Mesendoderm (in vitro differentiated cells): Measurements from ENCODE around the gene PERCC1.

Experiments
- DNase-seq: peaks from one replicate; pipeline ENCODE4 v3.0.0; 2013
- H2AK5ac ChIP-seq: 2 replicates; pipeline ENCODE4 v1.6.1; 2013; ENCODE audit warnings: low read length, inconsistent platforms
- H2BK120ac ChIP-seq: 2 replicates; pipeline ENCODE4 v1.6.1; 2013; ENCODE audit warnings: low read depth, mild to moderate bottlenecking, low read length, moderate library complexity, mixed read lengths
- H2BK15ac ChIP-seq: replicated peaks from 2 replicates; pipeline ENCODE4 v1.6.1; 2013; ENCODE audit warnings: low read depth, mild to moderate bottlenecking, moderate library complexity
- H2BK5ac ChIP-seq: 2 replicates; pipeline ENCODE4 v1.6.1; 2013; ENCODE audit warnings: low read length, inconsistent platforms
- H3K18ac ChIP-seq: 2 replicates; pipeline ENCODE4 v1.6.1; 2013; ENCODE audit warnings: mild to moderate bottlenecking, low read length, mixed read lengths
- H3K23ac ChIP-seq: one replicate; pipeline ENCODE4 v1.6.1; 2013; ENCODE audit warnings: low read length
- H3K27ac ChIP-seq: 2 replicates; pipeline ENCODE4 v1.5.1; 2013; ENCODE audit warnings: low read depth, mild to moderate bottlenecking, inconsistent platforms, low read length, moderate library complexity
- H3K27me3 ChIP-seq: 2 replicates; pipeline ENCODE4 v1.6.1; 2013; ENCODE audit warnings: low read length, control low read depth, mild to moderate bottlenecking, inconsistent platforms; ENCODE audit not compliant: insufficient read depth, poor library complexity
- H3K36me3 ChIP-seq: 2 replicates; pipeline ENCODE4 v1.6.1; 2013; ENCODE audit warnings: low read length, inconsistent platforms; ENCODE audit not compliant: control insufficient read depth, insufficient read depth
- H3K4ac ChIP-seq: one replicate; pipeline ENCODE4 v1.6.1; 2013; ENCODE audit warnings: low read depth, mild to moderate bottlenecking, low read length, moderate library complexity
- H3K4me1 ChIP-seq: 2 replicates; pipeline ENCODE4 v1.6.1; 2013; ENCODE audit warnings: low read depth, low read length, inconsistent platforms; ENCODE audit not compliant: control insufficient read depth
- H3K4me2 ChIP-seq: 2 replicates; pipeline ENCODE4 v1.6.1; 2013; ENCODE audit warnings: low read length
- H3K4me3 ChIP-seq: 2 replicates; pipeline ENCODE4 v1.5.1; 2013; ENCODE audit warnings: mild to moderate bottlenecking, low read length
- H3K56ac ChIP-seq: one replicate; pipeline ENCODE4 v1.6.1; 2013; ENCODE audit warnings: low read length
- H3K79me1 ChIP-seq: 2 replicates; pipeline ENCODE4 v1.6.1; 2013; ENCODE audit warnings: low read length, inconsistent platforms
- H3K79me2 ChIP-seq: 2 replicates; pipeline ENCODE4 v1.6.1; 2013; ENCODE audit warnings: mild to moderate bottlenecking, low read length; ENCODE audit not compliant: control insufficient read depth, insufficient read depth
- H3K9ac ChIP-seq: 2 replicates; pipeline ENCODE4 v1.6.1; 2013; ENCODE audit warnings: low read length, inconsistent platforms
- H4K5ac ChIP-seq: one replicate; pipeline ENCODE4 v1.6.1; 2013; ENCODE audit warnings: low read length
- H4K8ac ChIP-seq: one replicate; pipeline ENCODE4 v1.6.1; 2013; ENCODE audit warnings: low read depth, mild to moderate bottlenecking, control low read depth, low read length, moderate library complexity
- WGBS: extraction: QIAGEN DNeasy Blood & Tissue Kit; methylation state at CpG from one replicate; pipeline ENCODE4 v1.1.7; 2013; ENCODE audit warnings: low lambda C conversion rate, missing lambda C conversion rate; ENCODE audit not compliant: insufficient coverage; ENCODE audit errors: extremely low coverage; 5-methylcytosine and 5-hydroxymethylcytosine counted together

Gene PERCC1

DNA sequence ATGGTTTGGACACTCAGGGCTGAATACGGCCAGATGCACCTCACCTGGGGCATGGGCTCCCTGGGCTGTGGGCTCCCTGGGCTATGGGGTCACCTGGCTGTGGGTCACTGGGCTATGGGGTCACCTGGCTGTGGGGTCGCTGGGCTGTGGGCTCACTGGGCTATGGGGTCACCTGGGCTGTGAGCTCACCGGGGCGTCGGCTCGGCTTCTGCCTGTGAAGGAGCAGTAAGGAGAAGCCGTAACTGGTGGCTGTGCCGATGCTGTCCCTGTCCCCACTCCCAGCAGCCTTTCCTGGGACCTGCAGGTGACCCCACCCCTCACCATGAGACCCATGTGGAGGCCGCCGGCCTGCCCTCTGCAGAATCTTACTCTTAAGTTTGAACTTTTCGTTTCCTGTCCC lies 1.9 kb upstream of the PERCC1 start:
- H2BK5ac ChIP-seq = no peak overlapping the region
- H3K36me3 ChIP-seq = no peaks in the 10 kb centered on the region
- no CpG with 5 or more reads among the region's 11 CpGs for WGBS
- H3K4me3 ChIP-seq = no peak overlapping the region
- H3K23ac ChIP-seq = no peak overlapping the region
- no peak overlapping the region for H3K18ac ChIP-seq
- no peak overlapping the region for H3K56ac ChIP-seq
- H3K79me2 ChIP-seq = no peaks in the 10 kb centered on the region
- no peaks in the 10 kb centered on the region for H3K79me1 ChIP-seq
- H3K4ac ChIP-seq = no peak overlapping the region
- no peak overlapping the region for H2BK120ac ChIP-seq
- no peak for DNase-seq
- no peak overlapping the region for H4K8ac ChIP-seq
- H2AK5ac ChIP-seq = no peak overlapping the region
- no peak overlapping the region for H3K9ac ChIP-seq
- H4K5ac ChIP-seq = no peak overlapping the region
- no peak overlapping the region for H3K4me2 ChIP-seq
- H3K27ac ChIP-seq = no peak overlapping the region
- no peaks in the 10 kb centered on the region for H3K27me3 ChIP-seq
- H2BK15ac ChIP-seq = no peak overlapping the region
- H3K4me1 ChIP-seq = no peaks in the 10 kb centered on the region

- no peak overlapping the region for H2BK15ac ChIP-seq
- H2AK5ac ChIP-seq = no peak overlapping the region
- H3K36me3 ChIP-seq = no peaks in the 10 kb centered on the region
- WGBS = no CpG with 5 or more reads among the region's 13 CpGs
- no peak overlapping the region for H2BK120ac ChIP-seq
- no peak for DNase-seq
- H3K18ac ChIP-seq = no peak overlapping the region
- no peaks in the 10 kb centered on the region for H3K27me3 ChIP-seq
- no peak overlapping the region for H4K5ac ChIP-seq
- H3K79me1 ChIP-seq = no peaks in the 10 kb centered on the region
- H4K8ac ChIP-seq = no peak overlapping the region
- H3K23ac ChIP-seq = no peak overlapping the region
- H3K4ac ChIP-seq = no peak overlapping the region
- H3K56ac ChIP-seq = no peak overlapping the region
- H3K9ac ChIP-seq = no peak overlapping the region
- H3K4me1 ChIP-seq = no peaks in the 10 kb centered on the region
- H3K79me2 ChIP-seq = no peaks in the 10 kb centered on the region
- no peak overlapping the region for H3K27ac ChIP-seq
- no peak overlapping the region for H2BK5ac ChIP-seq
- H3K4me2 ChIP-seq = no peak overlapping the region
- no peak overlapping the region for H3K4me3 ChIP-seq
These were observed 1.2 kb upstream of the PERCC1 start for GRCh38 chr16:1429631-1430030.

GRCh38 chr16:1430214-1430758 lies 592 bp upstream of the PERCC1 start:
- Histone ChIP-seq H4K5ac (no peak overlapping the region), H3K4me1 (no peaks in the 10 kb centered on the region), H3K23ac (no peak overlapping the region), H3K27ac (no peak overlapping the region), H3K79me1 (no peaks in the 10 kb centered on the region), H3K18ac (no peak overlapping the region), H3K79me2 (no peaks in the 10 kb centered on the region), H3K36me3 (no peaks in the 10 kb centered on the region), H4K8ac (no peak overlapping the region), H2BK120ac (no peak overlapping the region), H3K4me2 (no peak overlapping the region), H2AK5ac (no peak overlapping the region), H3K56ac (no peak overlapping the region), H2BK15ac (no peak overlapping the region), H3K27me3 (no peaks in the 10 kb centered on the region), H3K4ac (no peak overlapping the region), H3K4me3 (no peak overlapping the region), H3K9ac (no peak overlapping the region), H2BK5ac (no peak overlapping the region)
- WGBS = no CpG with 5 or more reads among the region's 14 CpGs
- DNase-seq = no peak

DNA sequence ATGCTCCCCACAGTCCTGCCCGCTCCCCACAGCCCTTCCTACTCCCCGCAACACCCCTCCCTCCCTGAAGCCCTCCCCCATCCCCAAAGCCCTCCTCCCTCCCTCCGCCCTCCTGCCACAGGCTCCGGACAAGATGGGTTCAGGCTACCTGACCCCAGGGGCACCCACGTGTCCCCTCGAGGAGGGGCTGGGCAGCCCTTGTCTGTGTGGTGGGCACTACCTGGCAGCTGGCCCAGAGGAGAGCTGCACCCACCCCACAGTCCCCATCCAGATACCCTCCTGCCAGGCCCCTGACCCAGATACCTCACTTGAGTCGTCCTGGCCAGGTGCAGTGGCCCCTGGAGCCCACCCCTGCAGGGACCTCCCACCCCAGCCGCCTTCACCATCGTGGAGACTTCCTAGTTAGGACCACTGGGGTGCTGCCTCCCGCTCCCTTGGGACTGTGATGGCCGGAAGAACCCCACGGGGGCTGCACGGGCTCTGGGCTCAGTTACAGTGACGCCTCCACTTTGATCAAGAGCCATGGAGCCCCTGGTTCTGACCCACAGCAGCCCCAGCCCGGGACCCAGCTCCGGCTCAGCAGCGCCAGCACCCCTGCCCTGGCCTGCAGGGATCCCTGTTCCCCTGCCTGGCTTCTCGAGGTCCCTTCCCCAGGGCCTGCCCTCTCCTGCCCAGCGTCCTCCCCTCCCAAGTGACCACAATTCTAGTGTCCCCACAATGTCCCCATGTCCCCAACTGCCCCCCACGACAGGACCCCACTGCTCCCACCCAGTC lies 806 bp downstream of the PERCC1 start:
- no peak overlapping the region for H2BK120ac ChIP-seq
- no peak overlapping the region for H4K8ac ChIP-seq
- H3K9ac ChIP-seq = no peak overlapping the region
- H3K79me1 ChIP-seq = no peaks in the 10 kb centered on the region
- H3K4ac ChIP-seq = no peak overlapping the region
- no peak overlapping the region for H3K56ac ChIP-seq
- H3K4me1 ChIP-seq = no peaks in the 10 kb centered on the region
- H3K4me2 ChIP-seq = no peak overlapping the region
- WGBS = no CpG with 5 or more reads among the region's 20 CpGs
- no peak overlapping the region for H2BK15ac ChIP-seq
- H3K27ac ChIP-seq = no peak overlapping the region
- H3K18ac ChIP-seq = no peak overlapping the region
- no peak overlapping the region for H2BK5ac ChIP-seq
- no peaks in the 10 kb centered on the region for H3K36me3 ChIP-seq
- H2AK5ac ChIP-seq = no peak overlapping the region
- no peak overlapping the region for H4K5ac ChIP-seq
- no peak for DNase-seq
- H3K4me3 ChIP-seq = no peak overlapping the region
- no peaks in the 10 kb centered on the region for H3K27me3 ChIP-seq
- no peak overlapping the region for H3K23ac ChIP-seq
- H3K79me2 ChIP-seq = no peaks in the 10 kb centered on the region

DNA sequence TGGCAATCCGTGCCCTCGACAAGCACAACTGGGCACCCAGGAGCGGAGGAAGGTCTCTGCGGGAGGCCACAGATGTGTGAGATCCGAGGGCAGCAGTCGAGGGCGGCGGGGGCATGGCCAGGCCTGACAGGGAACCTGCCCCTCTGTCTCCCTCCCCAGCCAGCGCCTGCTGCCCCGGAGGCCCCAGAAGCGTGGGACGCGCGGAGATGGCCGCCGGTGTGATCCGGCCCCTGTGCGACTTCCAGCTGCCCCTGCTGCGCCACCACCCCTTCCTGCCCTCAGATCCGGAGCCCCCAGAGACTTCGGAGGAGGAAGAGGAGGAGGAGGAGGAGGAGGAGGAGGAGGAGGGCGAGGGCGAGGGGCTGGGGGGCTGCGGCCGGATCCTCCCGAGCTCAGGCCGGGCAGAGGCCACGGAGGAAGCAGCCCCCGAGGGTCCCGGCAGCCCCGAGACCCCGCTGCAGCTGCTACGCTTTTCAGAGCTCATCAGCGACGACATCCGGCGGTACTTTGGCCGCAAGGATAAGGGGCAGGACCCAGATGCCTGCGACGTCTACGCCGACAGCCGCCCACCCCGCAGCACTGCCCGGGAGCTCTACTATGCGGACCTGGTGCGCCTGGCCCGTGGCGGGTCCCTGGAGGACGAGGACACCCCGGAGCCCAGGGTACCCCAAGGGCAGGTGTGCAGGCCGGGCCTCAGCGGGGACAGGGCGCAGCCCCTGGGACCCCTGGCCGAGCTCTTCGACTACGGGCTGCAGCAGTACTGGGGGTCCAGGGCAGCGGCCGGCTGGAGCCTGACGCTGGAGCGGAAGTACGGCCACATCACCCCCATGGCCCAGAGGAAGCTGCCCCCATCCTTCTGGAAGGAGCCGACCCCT lies 1.7 kb downstream of the PERCC1 start:
- no peak overlapping the region for H3K4me3 ChIP-seq
- H3K4me2 ChIP-seq = no peak overlapping the region
- H3K27me3 ChIP-seq = no peaks in the 10 kb centered on the region
- DNase-seq = no peak
- no peak overlapping the region for H3K23ac ChIP-seq
- H2AK5ac ChIP-seq = no peak overlapping the region
- no peak overlapping the region for H2BK15ac ChIP-seq
- no CpG with 5 or more reads among the region's 63 CpGs for WGBS
- no peak overlapping the region for H3K9ac ChIP-seq
- H4K5ac ChIP-seq = no peak overlapping the region
- no peaks in the 10 kb centered on the region for H3K79me1 ChIP-seq
- H3K79me2 ChIP-seq = no peaks in the 10 kb centered on the region
- no peaks in the 10 kb centered on the region for H3K36me3 ChIP-seq
- no peak overlapping the region for H2BK120ac ChIP-seq
- no peak overlapping the region for H4K8ac ChIP-seq
- H2BK5ac ChIP-seq = no peak overlapping the region
- no peak overlapping the region for H3K27ac ChIP-seq
- H3K4me1 ChIP-seq = no peaks in the 10 kb centered on the region
- no peak overlapping the region for H3K56ac ChIP-seq
- H3K4ac ChIP-seq = no peak overlapping the region
- H3K18ac ChIP-seq = no peak overlapping the region
